K562 (cell line): ENCODE results near the gene SCN4B. TPM values are rescaled to one million over a fixed set of nuclear protein-coding genes. Genes with fewer than 3 reads are reported as not detected.

Experiments used
- ATAC-seq: fragments of 200-7000 bp; cut with Tn5 transposase; 3 replicates; pipeline ENCODE4 v1.9.1; 2020; ENCODE audit warnings: moderate library complexity
- BruUV-seq: library from RNA; stranded (reverse); fragments of 400-500 nt; replicated peaks from 2 replicates; lab custom pipeline; 2021; lab: Mats Ljungman, UMichigan
- CTCF ChIA-PET: fragments of 300-600 bp; formaldehyde crosslinking; extraction: SDS; loops from one replicate; lab custom pipeline; 2021; ENCODE audit warnings: low intra/inter-chr PET ratio; lab: Yijun Ruan, JAX
- POLR2A ChIA-PET: fragments of 300-600, 350-650 bp; sonication (Branson Sonifier 250); formaldehyde crosslinking; extraction: SDS; loops from one replicate; lab custom pipeline; 2021; ENCODE audit warnings: antibody characterized with exemption, inconsistent platforms; lab: Yijun Ruan, JAX
- DNase-seq, 4 experiments: peaks; one replicate each; pipeline versions ENCODE4 v3.0.0 to v3.0.0-alpha.2; 2011 to 2018; ENCODE audit warnings: low spot score in 3 of 4, mixed read lengths in 3 of 4; ENCODE audit errors: extremely low read depth in 1 of 4
- FAIRE-seq: peaks from 2 replicates; lab custom pipeline; 2011; peaks lifted over from hg19 to GRCh38; lab: Jason Lieb, UNC
- H2AFZ ChIP-seq: 2 replicates; pipeline ENCODE4 v1.6.0; 2011; ENCODE audit warnings: low read depth, low read length, control low read depth, inconsistent platforms
- H3K27ac ChIP-seq: fragments of 200-600 bp; 3 replicates; pipeline ENCODE4 v1.8.0; 2011; ENCODE audit warnings: low read depth, mild to moderate bottlenecking, control low read depth, inconsistent platforms, low read length, moderate library complexity, mixed read lengths; ENCODE audit errors: extremely low read depth
- H3K27me3 ChIP-seq, 2 experiments: fragments of 300-600 bp in 1 of 2; 2 replicates in 1 of 2; 3 replicates in 1 of 2; pipeline versions ENCODE4 v1.6.0 to v1.8.0; 2011; ENCODE audit warnings: inconsistent platforms in 2 of 2, low read length in 2 of 2, mild to moderate bottlenecking in 1 of 2, mixed read lengths in 1 of 2, moderate library complexity in 1 of 2; ENCODE audit not compliant: control insufficient read depth in 2 of 2, insufficient read depth in 2 of 2
- H3K36me3 ChIP-seq: fragments of 300-600 bp; 3 replicates; pipeline ENCODE4 v1.8.0; 2011; ENCODE audit warnings: mild to moderate bottlenecking, low read length, inconsistent platforms; ENCODE audit not compliant: control insufficient read depth, insufficient read depth
- H3K4me1 ChIP-seq, 2 experiments: fragments of 200-600 bp in 1 of 2; replicated peaks in 1 of 2; 2 replicates in 1 of 2; 3 replicates in 1 of 2; pipeline versions ENCODE4 v1.5.1 to v1.8.0; 2011; ENCODE audit warnings: inconsistent platforms in 2 of 2, low read length in 2 of 2, mild to moderate bottlenecking in 1 of 2, mixed read lengths in 1 of 2, moderate library complexity in 1 of 2; ENCODE audit not compliant: control insufficient read depth in 2 of 2, insufficient read depth in 2 of 2
- H3K4me2 ChIP-seq: 2 replicates; pipeline ENCODE4 v1.6.1; 2011; ENCODE audit warnings: low read length, control low read depth, inconsistent platforms, mixed read lengths; ENCODE audit not compliant: insufficient read depth
- H3K4me3 ChIP-seq: fragments of 200-600 bp; sonication (generic), shearing (Covaris generic); 2 replicates; pipeline ENCODE4 v1.5.1; 2016; ENCODE audit warnings: control low read depth, inconsistent platforms
- H3K79me2 ChIP-seq: fragments of 200-600 bp; 3 replicates; pipeline ENCODE4 v1.8.0; 2011; ENCODE audit warnings: low read length, inconsistent platforms; ENCODE audit not compliant: control insufficient read depth, insufficient read depth
- H3K9ac ChIP-seq, 2 experiments: 2 replicates each; pipeline versions ENCODE4 v1.6.0 to v1.6.1; 2011; ENCODE audit warnings: low read depth in 2 of 2, low read length in 2 of 2, control low read depth in 1 of 2, inconsistent platforms in 1 of 2, mild to moderate bottlenecking in 1 of 2, mixed read lengths in 1 of 2; ENCODE audit not compliant: insufficient read depth in 1 of 2
- H3K9me1 ChIP-seq: one replicate; pipeline ENCODE4 v1.6.0; 2011; ENCODE audit warnings: inconsistent platforms, mild to moderate bottlenecking, low read length, moderate library complexity; ENCODE audit not compliant: control insufficient read depth, insufficient read depth
- H3K9me3 ChIP-seq: replicated peaks from 2 replicates; pipeline ENCODE4 v1.5.1; 2011; ENCODE audit warnings: low read depth, low read length, inconsistent platforms; ENCODE audit not compliant: control insufficient read depth, insufficient read depth
- H4K20me1 ChIP-seq: replicated peaks from 2 replicates; pipeline ENCODE4 v1.6.1; 2011; ENCODE audit warnings: low read length, inconsistent platforms, mixed read lengths; ENCODE audit not compliant: control insufficient read depth, insufficient read depth
- E2F8 ChIP-seq: fragments of 450-650 bp; IDR thresholded peaks from 2 replicates; pipeline ENCODE4 v1.7.1; 2018; ENCODE audit warnings: mild to moderate bottlenecking, low read depth; ENCODE audit not compliant: partially characterized antibody
- IRF9 ChIP-seq: fragments of 450-650 bp; IDR thresholded peaks from 2 replicates; pipeline ENCODE4 v1.6.1; 2016; ENCODE audit warnings: missing biosample characterization, missing genetic modification characterization
- RHOXF2B ChIP-seq: fragments of 250-450 bp; sonication (Bioruptor Pico); conservative IDR thresholded peaks from 2 replicates; pipeline ENCODE4 v1.5.1; 2021
- ZNF174 ChIP-seq: fragments of 250-450 bp; sonication (Bioruptor Pico); IDR thresholded peaks from 2 replicates; pipeline ENCODE4 v1.4.0; 2020; ENCODE audit warnings: mild to moderate bottlenecking
- WGBS: fragments of 100-300 bp; shearing (Covaris generic); methylation state at CpG from one replicate; pipeline ENCODE4 v1.1.6; 2016; ENCODE audit warnings: low coverage, mixed read lengths; ENCODE audit not compliant: insufficient coverage; ENCODE audit errors: missing lambda C conversion rate; 5-methylcytosine and 5-hydroxymethylcytosine counted together
- in situ Hi-C: fragments of 300-500 bp; cut with MboI; formaldehyde crosslinking; loops from 4 replicates; pipeline ENCODE4 v1.15.0; 2018; ENCODE audit warnings: inconsistent platforms, mixed read lengths
- intact Hi-C: fragments of 100-400 bp; cut with micrococcal nuclease; formaldehyde crosslinking; loops from 2 replicates; pipeline ENCODE4 v1.14.2; 2022
- polyA plus RNA-seq, 8 experiments: library from polyadenylated mRNA; depleted of rRNA in 4 of 8; stranded (reverse) in 5 of 8; unstranded in 3 of 8; fragments of >200 nt; fragmentation: Nextera tagmentation in 2 of 8; fragmentation: Illumina TruSeq in 1 of 8; extraction: Ambion mirVana in 2 of 8; extraction: Trizol in 1 of 8; gene quantifications; 2 replicates each; pipeline versions ENCODE4 v1.2.1 to v1.2.3, GENCODE V29; 2011 to 2014; ENCODE audit warnings: inconsistent platforms in 1 of 8, missing spikeins in 1 of 8
- total RNA-seq, 7 experiments: library from RNA; depleted of rRNA in 6 of 7; stranded (reverse); fragments of >200 nt in 6 of 7; fragmentation: Illumina TruSeq in 2 of 7; extraction: Trizol in 2 of 7; gene quantifications; 2 replicates each; pipeline versions ENCODE4 v1.2.1 to v1.2.3, GENCODE V29; 2011 to 2021; ENCODE audit warnings: low replicate concordance in 1 of 7

The SCN4B gene
- total and polyA plus RNA-seq, 9 of the 15 experiments (the other 6 are each of a cell fraction or from before 2014, with no cell fraction given) = 0.03 TPM; not detected in 8

DNA sequence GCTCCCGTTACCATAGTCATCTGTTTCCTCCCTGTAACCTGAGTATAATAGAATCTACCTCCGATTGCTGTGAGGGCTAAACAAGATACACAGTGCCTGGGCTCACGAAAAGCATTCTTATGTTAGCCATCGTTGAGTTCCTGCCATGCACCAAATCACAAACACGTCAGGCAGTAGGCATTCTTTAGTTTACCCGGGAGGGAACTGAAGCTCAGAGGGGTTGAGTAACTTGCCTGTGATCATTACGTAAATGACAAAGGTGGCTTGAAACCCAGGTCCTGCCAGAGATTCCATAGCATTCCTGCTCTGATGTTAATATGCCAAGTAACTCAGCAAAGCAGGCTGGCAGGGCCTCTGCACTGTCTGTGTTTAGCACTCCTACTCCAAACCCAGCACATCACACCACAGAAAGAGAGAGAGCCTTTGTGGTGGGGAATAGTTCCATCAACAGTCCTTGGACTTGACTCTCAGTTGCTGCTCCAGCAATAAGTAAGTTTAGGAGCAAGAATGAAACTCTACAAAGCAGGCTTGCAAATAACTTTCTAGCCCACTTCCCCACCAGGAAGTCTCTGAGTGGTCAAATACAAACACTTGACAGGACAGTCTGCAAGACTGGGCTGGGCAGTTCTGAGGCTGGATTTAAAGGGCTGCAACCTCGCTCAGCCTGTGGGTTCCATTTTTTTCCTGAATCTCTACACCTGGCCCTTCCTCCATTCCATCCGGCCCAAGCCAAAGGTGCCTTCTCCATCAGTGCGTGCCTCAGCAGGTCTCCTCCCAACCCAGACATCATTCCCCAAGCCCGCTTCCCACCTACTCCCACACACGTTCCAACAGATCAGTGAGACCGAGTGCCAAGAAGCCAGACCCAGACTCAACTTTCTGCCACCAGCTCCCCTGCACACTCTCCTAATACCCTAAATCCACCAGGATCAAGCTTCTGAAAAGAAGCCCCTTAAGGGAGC is 22.7 kb upstream of the SCN4B start:
- Histone ChIP-seq H4K20me1 (0 out of 2 replicates have a peak, but pooled peaks cover 6% of the 10 kb centered on the region), H3K4me1 (peaks cover 0 to 8% of the 10 kb centered on the region in 2 experiments; a peak in 2 of 5 replicates), H3K4me2 (no peak overlapping the region), H3K36me3 (no peaks in the 10 kb centered on the region), H3K9me3 (no peaks in the 10 kb centered on the region), H3K27ac (no peak overlapping the region)
- no TSS peak for BruUV-seq
- POLR2A ChIA-PET = interaction anchor here (0.6 to 0.8 kb wide), 3 partner anchors 99 to 1962 kb away, joined by 3 read pairs; partner anchors contain the start of gene TRIM29
- in situ Hi-C loops = no loop called here
- FAIRE-seq = no peak
- no peak for TF ChIP-seq ZNF174
- no peak for TF ChIP-seq E2F8
- no peak for TF ChIP-seq RHOXF2B (CRISPR knock-in tag)
- TF ChIP-seq IRF9 (tag) = no peak
- TF ChIP-seq, all 486 proteins: peak for 0
- CTCF ChIA-PET = interaction anchor here (0.6 kb wide), 1 partner anchor 58 kb away, joined by 3 read pairs; no protein-coding TSS in a partner anchor
- Histone ChIP-seq H3K9ac (no peak overlapping the region), H3K79me2 (no peaks in the 10 kb centered on the region), H3K27me3 (peaks cover 22 to 54% of the 10 kb centered on the region in 2 experiments), H3K4me3 (no peak overlapping the region), H2AFZ (no peak overlapping the region), H3K9me1 (no peaks in the 10 kb centered on the region)
- DNase-seq (no peak), ATAC-seq (no peak)
- intact Hi-C loops = loop anchor here (10.0 kb wide), 1 partner anchor 231 kb away; no protein-coding TSS in a partner anchor
- 2% methylated on average over 13 of the region's 13 CpGs for WGBS
